Astrocyte of the spinal cord (primary cell): ENCODE measurements around the gene NR0B2.

Experiments used
- DNase-seq: peaks from one replicate; pipeline ENCODE4 v3.0.0; 2011; ENCODE audit warnings: low read depth, low spot score
- H3K4me3 ChIP-seq: 2 replicates; pipeline ENCODE4 v1.5.1; 2011; ENCODE audit warnings: low read depth, mild to moderate bottlenecking, low read length, moderate library complexity
- in situ Hi-C: cut with HindIII; loops from 2 replicates; pipeline ENCODE4 v1.10.0; 2017; ENCODE audit warnings: low sequenced_read_pairs
- TF ChIP-seq, protein P1 (sequence below): IDR thresholded peaks from 2 replicates; pipeline ENCODE4 v1.5.1; 2012; ENCODE audit warnings: low read depth, mild to moderate bottlenecking, low read length, inconsistent platforms

Gene NR0B2

GRCh38 chr1:26921540-26922430, 8.0 kb upstream of the NR0B2 start, which contains the start of gene NUDC:
Gene NUDC (plus strand): TSS chr1:26921743. CDS start chr1:26921849, 106 bp downstream.
- H3K4me3 ChIP-seq, result peak within 1 kb of the TSS; percentile 89
- DNase-seq, result peak; percentile 97
- TF ChIP-seq, protein P1, sequence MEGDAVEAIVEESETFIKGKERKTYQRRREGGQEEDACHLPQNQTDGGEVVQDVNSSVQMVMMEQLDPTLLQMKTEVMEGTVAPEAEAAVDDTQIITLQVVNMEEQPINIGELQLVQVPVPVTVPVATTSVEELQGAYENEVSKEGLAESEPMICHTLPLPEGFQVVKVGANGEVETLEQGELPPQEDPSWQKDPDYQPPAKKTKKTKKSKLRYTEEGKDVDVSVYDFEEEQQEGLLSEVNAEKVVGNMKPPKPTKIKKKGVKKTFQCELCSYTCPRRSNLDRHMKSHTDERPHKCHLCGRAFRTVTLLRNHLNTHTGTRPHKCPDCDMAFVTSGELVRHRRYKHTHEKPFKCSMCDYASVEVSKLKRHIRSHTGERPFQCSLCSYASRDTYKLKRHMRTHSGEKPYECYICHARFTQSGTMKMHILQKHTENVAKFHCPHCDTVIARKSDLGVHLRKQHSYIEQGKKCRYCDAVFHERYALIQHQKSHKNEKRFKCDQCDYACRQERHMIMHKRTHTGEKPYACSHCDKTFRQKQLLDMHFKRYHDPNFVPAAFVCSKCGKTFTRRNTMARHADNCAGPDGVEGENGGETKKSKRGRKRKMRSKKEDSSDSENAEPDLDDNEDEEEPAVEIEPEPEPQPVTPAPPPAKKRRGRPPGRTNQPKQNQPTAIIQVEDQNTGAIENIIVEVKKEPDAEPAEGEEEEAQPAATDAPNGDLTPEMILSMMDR, result no peak
- in situ Hi-C loops, result no loop called here

DNA sequence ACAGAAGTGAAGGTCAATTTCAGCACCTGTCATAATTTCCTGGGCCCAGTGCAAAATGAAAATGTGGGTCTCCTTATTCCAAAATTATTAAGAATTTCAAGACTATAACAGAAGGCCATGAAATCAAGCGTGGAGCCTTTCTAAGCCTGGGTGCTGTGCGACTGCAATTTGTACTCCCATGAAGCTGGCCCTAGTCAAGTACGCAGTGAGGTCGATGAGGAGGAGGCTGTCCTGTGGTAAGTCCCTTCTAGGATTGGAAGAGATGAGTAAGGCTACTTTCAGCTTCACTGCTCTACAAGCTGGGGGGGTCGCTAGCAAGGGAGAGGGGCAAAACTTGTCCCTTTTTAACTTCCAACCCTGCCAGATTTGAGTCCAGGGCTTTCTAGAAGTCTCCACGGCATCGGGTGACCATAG, 7.4 kb upstream of the NR0B2 start:
- H3K4me3 ChIP-seq, result peak overlapping the region; percentile 89
- TF ChIP-seq, protein P1, result no peak
- no peak for DNase-seq
- in situ Hi-C loops, result no loop called here

- in situ Hi-C loops, result no loop called here
- TF ChIP-seq, protein P1, result no peak
- H3K4me3 ChIP-seq, result no peak overlapping the region
- no peak for DNase-seq
Observed at GRCh38 chr1:26915204-26915842, 1.5 kb upstream of the NR0B2 start.

DNA sequence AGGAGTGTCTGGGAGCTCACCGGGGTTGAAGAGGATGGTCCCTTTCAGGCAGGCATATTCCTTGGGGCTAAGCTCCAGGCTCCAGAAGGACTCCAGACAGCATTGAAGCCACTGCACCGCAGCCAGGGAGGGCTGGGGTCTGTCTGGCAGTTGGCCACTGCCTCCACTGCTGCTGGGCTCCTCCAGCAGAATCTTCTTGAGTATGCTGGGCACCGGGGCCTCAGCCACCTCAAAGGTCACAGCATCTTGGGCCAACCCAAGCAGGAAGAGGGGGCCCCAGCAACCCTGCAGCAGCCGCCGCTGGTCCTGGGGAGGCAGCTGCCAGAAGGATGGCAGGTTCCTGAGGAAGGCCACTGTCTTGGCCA, 404 bp downstream of the NR0B2 start:
- TF ChIP-seq, protein P1, result no peak
- no peak for DNase-seq

GRCh38 chr1:26912147-26912490, 1.7 kb downstream of the NR0B2 start:
- no peak for DNase-seq
- TF ChIP-seq, protein P1, result no peak
- no peak overlapping the region for H3K4me3 ChIP-seq
- in situ Hi-C loops, result no loop called here

More for the DNA sequence above, 404 bp downstream of the NR0B2 start:
- no peak overlapping the region for H3K4me3 ChIP-seq
- in situ Hi-C loops, result no loop called here

DNA sequence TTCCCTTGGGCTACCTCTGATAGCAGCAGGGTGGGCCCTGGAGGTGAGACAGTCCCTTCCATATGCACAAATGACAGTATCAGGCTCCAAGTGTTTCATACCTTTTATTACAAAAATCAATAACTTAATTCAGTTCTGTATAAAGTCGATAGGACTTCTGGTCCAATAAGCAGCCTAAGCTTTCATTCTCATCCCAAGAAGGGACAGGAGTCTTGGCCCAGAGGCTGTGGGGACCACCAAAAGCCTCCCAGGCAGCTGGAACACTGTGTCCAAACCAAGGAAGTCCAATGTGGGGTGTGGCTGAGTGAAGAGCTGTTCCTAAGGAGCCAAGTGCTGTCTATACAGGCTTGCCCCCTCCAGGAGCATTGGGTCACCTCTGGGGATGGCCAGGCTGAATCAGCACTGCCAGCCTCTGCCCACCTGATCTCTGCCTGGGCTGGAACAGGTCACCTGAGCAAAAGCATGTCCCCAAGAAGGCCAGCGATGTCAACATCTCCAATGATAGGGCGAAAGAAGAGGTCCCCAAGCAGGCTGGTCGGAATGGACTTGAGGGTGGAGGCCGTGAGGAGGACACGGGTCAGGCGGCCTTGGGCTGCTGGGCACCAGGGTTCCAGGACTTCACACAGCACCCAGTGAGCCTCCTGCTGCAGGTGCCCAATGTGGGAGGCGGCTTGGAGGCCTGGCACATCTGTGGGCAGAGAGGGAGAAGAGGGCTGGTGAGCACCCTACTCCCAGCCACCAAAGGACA, 2.2 kb downstream of the NR0B2 start:
- no peak overlapping the region for H3K4me3 ChIP-seq
- no peak for DNase-seq
- in situ Hi-C loops, result no loop called here
- TF ChIP-seq, protein P1, result no peak
